ENCODE measurements around the gene RNF207.

DNA sequence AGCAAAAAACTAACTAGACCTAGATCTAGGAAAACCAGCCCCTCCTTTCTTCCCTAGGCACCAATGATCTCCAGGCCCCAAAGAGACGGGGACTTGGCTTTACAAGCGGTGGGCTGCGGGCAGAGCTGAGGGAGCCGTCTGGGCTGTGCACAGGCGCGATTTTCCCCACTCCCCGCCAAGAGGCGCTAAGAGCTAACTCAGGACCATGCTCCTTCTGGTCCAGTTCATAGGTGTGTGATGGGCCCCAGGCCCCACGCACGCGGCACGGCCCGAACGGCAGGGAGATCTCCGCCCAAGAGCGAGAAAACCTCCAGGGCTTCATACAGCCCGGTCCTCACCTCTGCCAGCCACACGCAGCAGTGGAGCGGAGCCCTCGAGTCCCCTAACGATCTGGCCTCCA, 62.5 kb downstream of the RNF207 start:
- TF ChIP-seq, protein P1, sequence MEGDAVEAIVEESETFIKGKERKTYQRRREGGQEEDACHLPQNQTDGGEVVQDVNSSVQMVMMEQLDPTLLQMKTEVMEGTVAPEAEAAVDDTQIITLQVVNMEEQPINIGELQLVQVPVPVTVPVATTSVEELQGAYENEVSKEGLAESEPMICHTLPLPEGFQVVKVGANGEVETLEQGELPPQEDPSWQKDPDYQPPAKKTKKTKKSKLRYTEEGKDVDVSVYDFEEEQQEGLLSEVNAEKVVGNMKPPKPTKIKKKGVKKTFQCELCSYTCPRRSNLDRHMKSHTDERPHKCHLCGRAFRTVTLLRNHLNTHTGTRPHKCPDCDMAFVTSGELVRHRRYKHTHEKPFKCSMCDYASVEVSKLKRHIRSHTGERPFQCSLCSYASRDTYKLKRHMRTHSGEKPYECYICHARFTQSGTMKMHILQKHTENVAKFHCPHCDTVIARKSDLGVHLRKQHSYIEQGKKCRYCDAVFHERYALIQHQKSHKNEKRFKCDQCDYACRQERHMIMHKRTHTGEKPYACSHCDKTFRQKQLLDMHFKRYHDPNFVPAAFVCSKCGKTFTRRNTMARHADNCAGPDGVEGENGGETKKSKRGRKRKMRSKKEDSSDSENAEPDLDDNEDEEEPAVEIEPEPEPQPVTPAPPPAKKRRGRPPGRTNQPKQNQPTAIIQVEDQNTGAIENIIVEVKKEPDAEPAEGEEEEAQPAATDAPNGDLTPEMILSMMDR (conservative IDR thresholded peaks at IDR 0.05; ENCODE audit: low read length) = no peak
- TF ChIP-seq EZH2phosphoT487 (IDR thresholded peaks at IDR 0.05; ENCODE audit: borderline replicate concordance) = no peak

All from Loucy (cell line).